Fibroblast of pulmonary artery (primary cell): ENCODE data around the gene PLIN3.
"Not testable (repeated sequence)": the region's sequence is repeated elsewhere in the genome, so short reads cannot be mapped to it uniquely, and the experiment has no call there.

ENCODE experiments used
- DNase-seq: peaks from one replicate; pipeline ENCODE4 v3.0.0-alpha.2; 2010; ENCODE audit warnings: low read depth
- H3K4me3 ChIP-seq: replicated peaks from 2 replicates; pipeline ENCODE4 v1.5.1; 2011; ENCODE audit warnings: low read depth, mild to moderate bottlenecking, control low read depth, low read length, moderate library complexity
- CTCF ChIP-seq: IDR thresholded peaks from 2 replicates; pipeline ENCODE4 v1.5.1; 2011; ENCODE audit warnings: mild to moderate bottlenecking, control low read depth, low read length, inconsistent platforms; ENCODE audit errors: missing control alignments

Gene PLIN3

GRCh38 chr19:4852484-4852883 lies 15.0 kb downstream of the PLIN3 start:
- H3K4me3 ChIP-seq = no peak overlapping the region
- DNase-seq = no peak
- TF ChIP-seq CTCF = no peak

GRCh38 chr19:4851551-4852290 lies 15.7 kb downstream of the PLIN3 start:
- peak; percentile 55 for DNase-seq
- H3K4me3 ChIP-seq = no peak overlapping the region
- peak; percentile 89 for TF ChIP-seq CTCF

GRCh38 chr19:4849019-4849418 lies 18.4 kb downstream of the PLIN3 start:
- H3K4me3 ChIP-seq = no peak overlapping the region
- no peak for TF ChIP-seq CTCF
- DNase-seq = no peak

- no peak overlapping the region for H3K4me3 ChIP-seq
- DNase-seq = no peak
- no peak for TF ChIP-seq CTCF
Measured at GRCh38 chr19:4847190-4847973, 20.1 kb downstream of the PLIN3 start.

GRCh38 chr19:4845975-4846374 lies 21.5 kb downstream of the PLIN3 start:
- not testable (repeated sequence) for H3K4me3 ChIP-seq, DNase-seq

GRCh38 chr19:4844348-4845179 lies 22.9 kb downstream of the PLIN3 start:
- TF ChIP-seq CTCF = no peak
- DNase-seq = peak; percentile 61
- H3K4me3 ChIP-seq = no peak overlapping the region

GRCh38 chr19:4843647-4843965 lies 23.9 kb downstream of the PLIN3 start:
- H3K4me3 ChIP-seq = no peak overlapping the region
- no peak for DNase-seq
- no peak for TF ChIP-seq CTCF
